Hematopoietic multipotent progenitor cell treated with erythropoietin and hydrocortisone succinate and interleukin-3 and kit ligand, for 4 days (in vitro differentiated cells): ENCODE results near the gene COX7A2.
A peak's percentile ranks its signal among the peaks of the same experiment; 100 is the strongest.

Experiments used
- DNase-seq: peaks from one replicate; pipeline ENCODE4 v3.0.0-alpha.2; 2015

The COX7A2 gene

GRCh38 chr6:75243333-75244062, at the start of gene COX7A2:
COX7A2 (minus strand) TSS chr6:75243801; CDS start chr6:75243734, 67 bp downstream.
- DNase-seq: peak; percentile 99

- DNase-seq: no peak
These were observed 49.0 kb upstream of the COX7A2 start for GRCh38 chr6:75292555-75292954.

- DNase-seq: no peak
These were observed 48.1 kb upstream of the COX7A2 start for GRCh38 chr6:75291744-75292143.

- peak; percentile 25 for DNase-seq
These were observed 47.7 kb upstream of the COX7A2 start for GRCh38 chr6:75291331-75291730.

GRCh38 chr6:75290136-75290945, 46.7 kb upstream of the COX7A2 start:
- DNase-seq: no peak

- no peak for DNase-seq
These were observed 44.4 kb upstream of the COX7A2 start for GRCh38 chr6:75288023-75288422.

GRCh38 chr6:75287424-75287823, 43.8 kb upstream of the COX7A2 start:
- DNase-seq: no peak

- DNase-seq: no peak
These were observed 43.4 kb upstream of the COX7A2 start for GRCh38 chr6:75286955-75287354.

GRCh38 chr6:75285283-75285639, 41.7 kb upstream of the COX7A2 start:
- DNase-seq: peak; percentile 61

- DNase-seq: peak; percentile 99
These were observed 41.2 kb upstream of the COX7A2 start, which contains the start of gene TMEM30A for GRCh38 chr6:75284632-75285282. TMEM30A (minus strand) TSS chr6:75284792; CDS start chr6:75284638, 154 bp downstream.

GRCh38 chr6:75283907-75284631, 40.5 kb upstream of the COX7A2 start:
- peak; percentile 36 for DNase-seq

- no peak for DNase-seq
These were observed 39.1 kb upstream of the COX7A2 start for GRCh38 chr6:75282706-75283105.

- DNase-seq: no peak
These were observed 38.1 kb upstream of the COX7A2 start for GRCh38 chr6:75281653-75282052.

GRCh38 chr6:75280131-75280855, 36.7 kb upstream of the COX7A2 start:
- no peak for DNase-seq

- DNase-seq: peak; percentile 47
These were observed 35.8 kb upstream of the COX7A2 start for GRCh38 chr6:75279418-75279817.

GRCh38 chr6:75278474-75279077, 35.0 kb upstream of the COX7A2 start:
- peak; percentile 44 for DNase-seq

GRCh38 chr6:75275067-75275466, 31.5 kb upstream of the COX7A2 start:
- no peak for DNase-seq

GRCh38 chr6:75273009-75273408, 29.4 kb upstream of the COX7A2 start:
- DNase-seq: peak; percentile 27

- DNase-seq: no peak
These were observed 28.7 kb upstream of the COX7A2 start for GRCh38 chr6:75272145-75272840.

GRCh38 chr6:75268988-75269354, 25.4 kb upstream of the COX7A2 start:
- no peak for DNase-seq
